HG03520 (cell line): ENCODE measurements around the gene STMND1.
"Not testable (repeated sequence)": the region's sequence is repeated elsewhere in the genome, so short reads cannot be mapped to it uniquely, and the experiment has no call there.

ENCODE experiments used
- ATAC-seq: cut with Tn5 transposase; IDR thresholded peaks from one replicate; pipeline ENCODE4 v1.9.1; 2021; ENCODE audit warnings: mild to moderate bottlenecking, moderate library complexity; ENCODE audit not compliant: unreplicated experiment

STMND1 gene

DNA sequence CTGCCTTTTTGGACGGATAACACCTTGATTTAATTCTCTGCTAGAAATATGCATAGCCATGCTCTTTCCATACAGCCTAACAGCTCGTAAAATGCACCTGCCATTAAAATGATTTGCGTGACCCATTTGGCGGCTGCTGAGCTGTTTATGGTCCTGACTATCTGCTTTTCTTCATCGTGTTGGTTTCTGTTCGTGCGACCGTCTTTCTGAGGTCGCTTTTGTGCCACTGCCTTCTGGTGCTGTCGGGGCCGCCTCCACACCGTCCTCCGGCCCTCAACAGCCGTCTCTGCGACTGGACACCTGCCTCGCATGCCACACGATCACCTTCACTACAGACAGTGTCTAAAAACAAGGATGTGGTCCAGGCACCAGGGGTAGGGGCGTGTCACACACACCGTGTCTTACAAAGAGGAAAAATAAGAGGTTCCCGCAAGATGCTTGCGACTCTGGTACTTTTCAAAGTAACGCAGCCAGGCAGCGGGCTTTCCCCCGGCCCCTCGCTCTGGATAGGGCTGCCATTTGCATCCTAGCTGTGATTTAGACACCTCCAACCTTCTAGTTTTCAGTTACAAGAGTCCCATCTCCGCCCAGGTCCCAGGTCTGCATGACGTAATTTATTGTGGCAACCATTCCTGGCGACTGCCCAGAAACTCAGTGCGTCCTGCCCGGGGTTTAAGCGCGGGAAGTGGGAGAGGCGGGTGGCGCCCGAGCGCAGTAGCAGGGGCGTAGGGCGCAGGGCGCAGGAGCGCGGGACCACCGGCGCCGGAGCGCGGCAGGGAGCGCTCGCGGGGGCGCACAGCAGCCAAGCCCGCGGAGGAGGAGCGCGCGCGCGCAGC is at the start of gene STMND1:
Gene STMND1, plus strand, starts transcription at position 629 of the 836 bp plus-strand sequence. CDS start 208 bp downstream, outside the sequence.
- ATAC-seq, result no peak

DNA sequence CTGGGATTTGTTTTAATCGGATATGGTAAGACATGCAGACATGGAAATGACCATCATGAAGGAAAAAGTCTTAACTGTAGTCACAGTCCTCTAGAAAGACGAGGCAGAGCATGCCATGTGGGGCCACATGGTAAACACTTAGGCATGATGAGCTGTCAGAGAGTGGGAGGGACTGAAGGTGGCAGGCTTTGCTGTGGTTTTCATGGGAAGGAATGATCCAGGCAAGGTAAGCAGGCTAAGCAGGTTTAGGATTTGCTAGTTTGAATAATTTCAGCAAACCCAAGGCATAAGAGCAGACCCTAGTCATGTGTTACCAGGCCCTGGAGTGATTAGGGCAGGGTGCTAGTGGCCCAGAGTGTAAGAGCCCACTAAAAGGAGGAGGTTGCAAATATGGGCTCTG is 47.2 kb upstream of the STMND1 start:
- no peak for ATAC-seq

DNA sequence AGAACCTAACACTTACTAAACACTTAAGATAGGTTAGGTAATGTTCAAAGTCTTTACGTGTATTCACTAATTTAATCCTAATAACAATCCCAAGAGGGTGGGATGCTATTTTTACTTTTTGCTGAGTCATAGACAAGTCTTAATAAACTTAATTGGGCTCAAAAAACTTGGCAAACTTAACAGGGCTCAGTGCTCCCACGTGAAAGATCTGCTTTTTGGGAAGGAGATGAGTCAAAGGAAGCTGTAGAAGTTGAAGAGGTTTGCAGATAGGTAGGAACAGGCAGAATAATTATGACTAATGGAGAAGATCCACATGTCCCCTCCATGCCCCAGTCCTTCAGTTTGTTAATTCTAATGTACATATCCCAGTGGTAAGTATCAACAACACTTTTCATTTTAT is 44.5 kb upstream of the STMND1 start:
- no peak for ATAC-seq

DNA sequence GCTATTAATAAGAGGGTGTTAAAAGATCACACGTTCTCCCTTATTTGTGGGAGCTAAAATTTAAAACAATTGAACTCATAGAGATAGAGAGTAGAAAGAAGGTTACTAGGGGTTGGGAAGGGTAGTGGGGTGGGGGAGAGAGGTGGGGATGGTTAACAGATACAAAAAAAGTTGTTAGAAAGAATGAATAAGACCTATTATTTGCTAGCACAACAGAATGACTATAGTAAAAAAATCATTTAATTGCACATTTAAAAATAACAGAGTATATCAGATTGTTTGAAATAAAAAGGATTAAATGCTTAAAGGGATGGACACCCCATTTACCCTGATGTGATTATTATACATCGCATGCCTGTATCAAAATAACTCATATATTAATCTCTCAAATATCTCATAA is 43.3 kb upstream of the STMND1 start:
- ATAC-seq, result no peak

DNA sequence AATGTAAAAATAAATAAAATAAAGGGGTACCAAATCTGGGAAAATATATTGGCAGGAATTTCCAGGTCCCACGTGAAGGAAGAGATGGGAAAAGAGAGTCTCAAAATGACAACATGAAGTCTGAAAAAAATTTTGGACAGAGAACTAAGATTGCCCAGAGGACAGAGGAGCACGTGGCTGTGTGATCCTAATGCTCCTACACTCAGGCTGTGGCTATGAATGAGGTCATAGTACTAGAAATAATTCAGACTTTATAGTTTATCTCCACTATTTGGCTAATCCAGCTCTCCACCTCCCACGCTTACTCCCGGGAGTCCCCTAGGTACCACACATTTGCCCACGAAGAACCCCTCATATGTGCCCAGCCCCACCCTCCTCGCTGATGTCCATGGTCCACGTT is 42.8 kb upstream of the STMND1 start:
- ATAC-seq, result no peak

DNA sequence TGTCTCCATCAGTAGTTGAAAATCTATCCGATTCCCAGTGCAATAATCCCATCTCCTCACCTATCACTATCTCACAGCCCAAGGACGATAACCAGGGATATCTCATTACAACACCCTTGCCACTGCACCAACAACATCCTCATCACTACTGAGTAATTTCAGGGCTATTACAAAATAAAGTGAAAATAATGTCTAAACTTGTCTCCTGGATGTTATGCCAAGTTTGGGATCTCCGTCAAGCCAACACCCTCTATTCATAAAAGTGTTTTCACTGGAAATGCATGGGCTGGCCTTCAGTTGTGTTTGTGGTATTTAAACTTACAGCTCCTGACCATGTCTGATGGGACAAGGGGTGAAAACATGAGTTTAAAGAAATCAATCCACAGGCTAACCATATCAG is 42.0 kb upstream of the STMND1 start:
- no peak for ATAC-seq

DNA sequence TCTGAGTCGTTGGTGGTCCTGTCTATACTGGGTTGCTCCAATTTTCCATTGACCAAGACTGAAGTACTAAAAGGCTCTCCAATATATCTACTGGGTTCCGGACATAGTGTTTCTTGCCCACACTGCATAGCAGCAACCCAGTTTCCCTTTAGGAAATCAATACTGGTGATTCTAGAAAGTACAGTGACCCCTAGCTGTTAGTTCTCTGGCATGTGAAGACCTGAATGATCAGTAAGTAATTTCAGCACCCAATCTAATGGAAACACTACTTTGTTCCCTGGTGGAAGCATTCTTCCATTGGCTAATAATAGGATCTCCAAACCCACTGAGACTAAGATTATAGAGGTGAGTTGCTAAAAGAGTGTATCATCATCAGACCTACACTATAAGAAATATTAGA is 40.8 kb upstream of the STMND1 start:
- ATAC-seq, result no peak

DNA sequence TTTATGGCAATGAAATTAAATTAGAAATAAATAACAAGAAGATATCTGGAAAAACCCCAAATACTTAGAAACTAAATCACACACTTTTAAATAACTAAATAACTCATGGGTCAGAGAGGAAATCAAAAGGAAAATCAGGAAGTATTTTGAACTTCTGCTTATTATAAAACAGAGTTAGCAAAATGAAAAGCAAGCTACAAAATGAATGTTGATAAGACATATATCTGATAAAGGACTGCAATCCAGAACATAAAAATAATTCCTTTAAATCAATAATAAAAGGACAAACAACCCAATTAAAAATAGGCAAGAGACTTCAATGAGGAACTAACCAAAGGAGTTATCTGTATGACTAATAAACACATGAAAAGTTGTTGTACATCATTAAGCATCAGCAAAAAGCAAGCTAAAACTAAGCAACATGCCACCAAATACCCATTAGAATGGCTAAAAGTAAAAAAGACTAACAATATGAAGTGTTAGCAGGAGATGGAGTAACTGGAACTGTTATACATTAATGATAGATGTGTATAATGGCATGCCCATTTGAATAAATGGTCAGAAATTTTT is 38.9 kb upstream of the STMND1 start:
- ATAC-seq, result no peak

DNA sequence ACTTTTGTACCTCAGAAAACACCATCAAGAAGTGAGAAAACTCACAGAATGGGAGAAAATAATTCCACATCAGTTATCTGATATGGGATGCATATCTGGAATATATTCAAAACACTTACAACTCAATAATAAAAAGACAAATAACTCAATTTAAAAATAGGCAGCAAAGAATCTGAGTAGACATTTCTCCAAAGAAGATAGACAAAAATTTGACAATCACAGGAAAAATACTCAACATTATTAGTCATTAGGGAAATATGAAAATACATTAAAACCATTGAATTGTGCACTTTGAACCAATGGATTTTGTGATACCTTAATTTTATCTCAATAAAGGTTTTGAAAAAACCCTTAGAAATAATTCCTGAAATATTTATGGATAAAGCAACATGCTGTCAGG is 36.9 kb upstream of the STMND1 start:
- no peak for ATAC-seq

DNA sequence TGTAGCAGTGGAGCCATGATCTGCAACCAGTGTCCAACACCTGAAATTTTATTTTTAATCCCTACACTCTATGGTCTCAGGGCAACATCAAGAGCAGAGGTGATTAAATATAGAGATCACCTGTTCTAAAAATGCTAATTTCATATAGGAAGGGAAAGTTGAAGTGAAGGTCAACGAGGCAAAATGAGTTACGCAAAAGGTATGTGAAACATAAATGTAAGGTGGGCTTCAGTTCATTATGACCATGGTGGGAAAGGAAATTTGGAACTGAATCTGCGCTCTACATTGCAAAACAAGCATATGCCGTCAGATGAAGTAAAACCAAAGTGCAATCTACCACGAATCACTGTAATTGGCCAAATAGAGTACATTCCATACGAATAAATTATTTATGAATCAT is 35.2 kb upstream of the STMND1 start:
- ATAC-seq, result no peak

DNA sequence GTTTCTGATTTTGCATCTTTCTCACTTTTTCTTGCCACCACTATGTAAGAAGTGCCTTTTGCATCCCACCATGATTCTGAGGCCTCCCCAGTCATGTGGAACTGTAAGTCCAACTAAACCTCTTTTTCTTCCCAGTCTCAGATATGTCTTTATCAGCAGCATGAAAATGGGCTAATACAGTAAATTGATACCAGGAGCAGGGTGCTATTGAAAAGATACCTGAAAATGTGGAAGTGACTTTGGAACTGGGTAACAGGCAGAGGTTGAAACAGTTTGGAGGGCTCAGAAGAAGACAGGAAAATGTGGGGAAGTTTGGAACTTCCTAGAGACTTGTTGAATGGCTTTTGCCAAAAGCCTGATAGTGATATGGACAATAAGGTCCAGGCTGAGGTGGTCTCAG is 32.9 kb upstream of the STMND1 start:
- ATAC-seq, result not testable (repeated sequence)

DNA sequence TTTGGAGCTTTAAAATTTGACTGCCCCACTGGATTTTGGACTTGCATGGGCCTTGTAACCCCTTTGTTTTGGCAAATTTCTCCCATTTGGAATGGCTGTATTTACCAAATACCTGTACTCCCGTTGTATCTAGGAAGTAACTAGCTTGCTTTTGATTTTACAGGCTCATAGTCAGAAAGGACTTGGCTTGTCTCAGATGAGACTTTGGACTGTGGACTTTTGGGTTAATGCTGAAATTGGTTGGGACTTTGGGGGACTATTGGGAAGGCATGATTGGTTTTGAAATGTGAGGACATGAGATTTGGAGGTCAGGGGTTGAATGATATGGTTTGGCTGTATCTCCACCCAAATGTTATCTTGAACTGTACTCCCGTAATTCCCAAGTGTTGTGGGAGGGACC is 31.4 kb upstream of the STMND1 start:
- ATAC-seq, result not testable (repeated sequence)

DNA sequence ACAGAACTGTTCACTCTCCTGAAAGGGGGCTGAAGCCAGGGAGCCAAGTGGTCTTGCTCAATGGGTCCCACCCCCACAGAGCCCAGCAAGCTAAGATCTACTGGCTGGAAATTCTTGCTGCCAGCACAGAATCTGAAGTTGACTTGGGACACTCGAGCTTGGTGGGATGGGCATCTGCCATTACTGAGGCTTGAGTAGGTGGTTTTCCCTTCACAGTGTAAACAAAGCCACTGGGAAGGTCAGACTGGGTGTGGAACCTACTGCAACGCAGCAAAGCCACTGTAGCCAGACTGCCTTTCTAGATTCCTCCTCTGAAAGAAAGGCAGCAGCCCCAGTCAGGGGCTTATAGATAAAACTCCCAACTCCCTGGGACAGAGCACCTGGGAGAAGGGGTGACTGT is 28.3 kb upstream of the STMND1 start:
- not testable (repeated sequence) for ATAC-seq

DNA sequence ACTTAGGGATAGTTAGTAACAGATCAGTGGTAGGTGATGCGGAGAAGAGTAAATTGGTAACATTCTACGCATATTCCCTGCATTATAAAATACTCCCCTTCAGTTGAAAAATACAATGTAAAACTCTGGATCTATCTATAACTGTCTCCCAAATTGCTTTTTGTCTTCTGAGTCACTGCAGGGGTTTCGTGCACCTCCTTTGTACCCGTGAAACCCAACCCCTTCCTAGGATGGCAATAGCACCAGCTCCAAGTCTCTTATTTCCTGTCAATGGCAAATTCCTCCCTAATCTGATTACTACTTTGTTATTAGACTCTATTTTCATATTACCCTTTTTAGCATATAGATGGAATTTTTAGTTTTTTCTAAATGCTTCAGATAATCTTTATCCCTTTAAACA is 20.6 kb upstream of the STMND1 start:
- no peak for ATAC-seq

DNA sequence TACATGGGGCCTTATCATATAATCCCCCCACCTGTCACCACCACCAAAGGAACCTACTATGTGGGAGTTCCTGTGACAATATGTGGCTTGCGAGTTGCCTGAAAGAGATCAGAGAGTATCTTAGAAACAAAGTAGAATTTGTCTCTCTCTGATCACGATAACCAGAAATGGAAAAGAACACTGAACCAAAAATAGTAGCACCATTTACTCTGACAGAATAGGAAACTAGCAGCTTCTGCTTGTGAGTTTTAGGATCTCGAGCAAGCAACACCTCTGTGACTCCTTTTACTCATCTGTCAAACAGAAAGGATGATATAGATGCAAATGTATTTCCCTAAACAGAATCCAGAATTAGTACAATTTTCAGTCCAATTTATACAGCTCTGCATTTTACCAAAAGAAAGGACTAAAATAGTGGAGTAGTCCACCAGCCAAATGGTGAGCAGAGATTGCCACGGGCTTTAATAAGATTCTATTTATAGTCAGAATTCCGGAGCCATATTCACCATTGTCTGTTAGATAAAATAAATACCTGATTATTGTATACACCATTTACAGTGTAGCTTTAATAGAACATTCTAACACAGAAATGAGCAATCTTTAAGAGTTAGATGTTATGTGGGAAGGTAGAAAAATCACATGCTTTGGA is 19.9 kb upstream of the STMND1 start:
- ATAC-seq, result no peak

DNA sequence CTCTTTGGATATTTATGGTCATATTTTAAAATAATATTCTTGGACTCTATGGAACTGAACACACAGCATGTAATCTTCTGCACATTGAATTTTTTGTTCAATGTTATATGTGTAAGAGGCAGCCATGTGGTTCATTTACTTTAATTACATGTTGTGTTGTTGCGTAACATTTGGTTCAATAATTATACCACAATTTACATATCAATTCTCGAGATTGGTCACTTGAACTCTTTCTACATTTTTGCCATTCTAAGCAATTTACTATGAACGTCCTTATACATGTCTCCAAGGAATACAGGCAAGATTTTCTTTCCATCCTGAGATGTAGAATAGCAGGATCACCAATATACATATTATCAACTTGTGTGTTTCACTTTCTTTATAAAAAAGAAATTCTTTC is 18.5 kb upstream of the STMND1 start:
- ATAC-seq, result no peak

DNA sequence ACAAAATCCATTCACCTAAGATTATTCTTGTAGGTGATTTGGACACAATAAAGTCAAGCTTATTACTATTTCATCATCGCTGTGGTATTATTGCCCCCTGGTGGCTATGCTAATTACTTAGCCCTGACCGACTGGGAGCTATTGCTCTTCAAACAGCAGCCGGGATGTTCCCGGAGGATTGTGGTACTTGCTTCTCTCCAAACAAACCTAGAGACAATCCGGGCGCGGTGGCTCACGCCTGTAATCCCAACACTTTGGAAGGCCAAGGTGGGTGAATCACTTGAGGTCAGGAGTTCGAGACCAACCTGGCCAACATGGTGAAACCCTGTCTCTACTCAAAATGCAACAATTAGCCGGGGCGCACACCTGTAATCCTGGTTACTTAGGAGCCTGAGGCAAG is 15.4 kb upstream of the STMND1 start:
- ATAC-seq, result no peak

DNA sequence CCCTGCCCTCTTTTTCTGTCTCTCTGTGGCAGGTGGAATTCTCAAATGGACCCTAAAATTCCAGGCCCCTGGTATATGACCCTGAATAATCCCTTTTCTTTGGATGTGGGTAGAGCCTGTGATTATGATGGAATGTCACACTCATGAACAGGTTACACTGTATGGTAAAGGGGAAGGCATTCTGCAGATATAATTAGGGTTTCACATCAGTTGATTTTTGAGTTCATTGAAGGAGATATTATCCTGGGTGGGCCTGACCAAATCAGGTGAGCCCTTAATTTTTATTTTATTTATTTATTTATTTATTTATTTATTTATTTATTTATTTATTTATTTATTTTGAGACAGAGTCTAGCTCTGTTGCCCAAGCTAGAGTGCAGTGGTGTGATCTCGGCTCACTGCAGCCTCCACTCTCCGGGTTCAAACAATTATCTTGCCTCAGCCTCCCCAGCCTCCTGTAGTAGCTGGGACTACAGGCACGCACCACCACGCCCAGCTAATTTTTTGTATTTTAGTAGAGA is 13.7 kb upstream of the STMND1 start:
- ATAC-seq, result no peak

DNA sequence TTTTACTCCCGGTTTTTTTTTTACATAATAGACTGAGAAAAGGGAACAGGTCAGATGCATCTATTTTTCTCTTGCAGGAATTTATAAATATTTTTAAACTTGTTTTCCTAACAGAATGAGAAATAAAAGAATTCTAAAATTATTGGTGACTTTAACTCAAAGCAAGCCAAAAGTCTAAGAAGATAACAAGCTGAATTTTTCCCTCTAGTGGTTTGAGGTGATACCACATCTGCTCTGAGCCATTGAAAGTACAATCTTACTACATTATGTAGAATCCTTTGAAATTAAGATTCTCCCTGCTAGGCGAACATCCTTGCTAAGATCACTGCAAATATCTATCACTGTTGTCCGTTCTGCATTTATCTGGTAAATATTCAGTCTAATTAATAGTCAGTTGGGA is 10.7 kb upstream of the STMND1 start:
- no peak for ATAC-seq

DNA sequence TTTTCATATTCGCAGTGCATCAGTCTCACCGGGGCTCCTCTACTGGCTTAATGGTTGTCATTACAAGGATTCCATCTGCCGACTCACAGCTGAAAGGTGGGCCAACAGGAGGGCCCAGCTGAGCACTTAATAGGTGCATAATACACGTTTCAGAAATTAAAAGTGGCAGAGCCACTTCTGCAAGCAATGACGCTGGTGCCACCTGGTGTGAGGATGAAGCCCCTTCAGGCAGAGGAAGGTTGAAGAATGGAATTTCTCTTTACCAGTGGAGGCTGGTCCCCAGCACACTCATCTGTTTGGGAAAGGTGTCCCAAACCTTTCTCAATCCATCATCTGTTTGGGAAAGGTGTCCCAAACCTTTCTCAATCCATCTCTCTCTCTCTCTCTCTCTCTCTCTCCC is 8.2 kb upstream of the STMND1 start:
- ATAC-seq, result no peak

DNA sequence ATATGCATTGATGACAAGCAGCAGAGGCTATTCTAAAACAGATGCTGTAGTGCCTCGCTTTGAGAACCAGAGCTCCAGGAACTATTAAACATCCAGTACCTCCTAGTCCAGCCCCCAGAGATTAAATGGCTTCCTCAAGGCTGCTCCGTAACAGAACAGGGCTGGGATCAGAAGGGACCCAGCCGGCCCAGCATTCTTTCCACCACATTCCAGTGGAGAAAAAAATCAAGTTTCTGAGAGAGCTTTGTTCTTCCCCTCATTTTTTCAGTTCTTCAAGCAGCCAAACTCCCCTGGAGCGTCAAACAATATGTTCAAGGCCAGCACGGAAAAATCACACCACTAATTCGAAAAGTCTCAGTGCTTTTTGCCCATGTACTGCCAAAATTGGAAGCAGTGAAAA is 5.8 kb upstream of the STMND1 start:
- no peak for ATAC-seq

DNA sequence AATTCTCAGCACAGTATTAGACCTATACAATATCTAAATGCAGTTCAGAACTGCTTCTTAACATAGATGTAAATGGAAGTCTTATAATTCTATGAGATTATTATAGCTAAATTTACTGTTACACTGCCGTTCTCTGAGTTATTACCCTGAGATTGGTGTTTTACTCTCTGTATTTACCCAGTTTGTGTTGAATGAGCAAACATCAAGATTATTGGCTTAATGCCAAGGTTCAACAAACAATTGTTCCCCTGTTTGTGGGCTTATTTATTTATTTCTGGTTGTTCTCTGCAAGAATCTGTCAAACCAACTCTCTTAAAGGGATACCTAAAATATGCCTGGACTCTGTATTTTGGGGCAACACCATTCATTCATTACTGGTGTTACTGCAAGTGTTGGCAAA is 5.2 kb upstream of the STMND1 start:
- no peak for ATAC-seq
